IMR-90 (cell line): ENCODE results near the gene CHRNA3. TPM values are rescaled to one million over a fixed set of nuclear protein-coding genes. Genes with fewer than 3 reads are reported as not detected.

Source experiments
- ATAC-seq: fragments of 200-7000 bp; cut with Tn5 transposase; 2 replicates; pipeline ENCODE4 v1.9.1; 2020; ENCODE audit warnings: low read depth, mild to moderate bottlenecking, moderate library complexity
- BruUV-seq: library from RNA; stranded (reverse); fragments of 400-500 nt; replicated peaks from 2 replicates; lab custom pipeline; 2021; lab: Mats Ljungman, UMichigan
- CTCF ChIA-PET: fragments of 300-600 bp; formaldehyde crosslinking; extraction: SDS; loops from one replicate; lab custom pipeline; 2021; ENCODE audit warnings: antibody characterized with exemption; lab: Yijun Ruan, JAX
- POLR2A ChIA-PET: fragments of 300-600 bp; sonication (Branson Sonifier 250); formaldehyde crosslinking; loops from one replicate; lab custom pipeline; 2022; ENCODE audit warnings: antibody characterized with exemption; ENCODE audit not compliant: unreplicated experiment; lab: Charles Lee
- DNase-seq: peaks from one replicate; pipeline ENCODE4 v3.0.0; 2013
- H2AFZ ChIP-seq: replicated peaks from 2 replicates; pipeline ENCODE3; 2013; ENCODE audit warnings: low read length, mild to moderate bottlenecking; ENCODE audit not compliant: poor library complexity
- H2AK5ac ChIP-seq: 2 replicates; pipeline ENCODE4 v1.6.1; 2013; ENCODE audit warnings: low read depth, low read length, inconsistent platforms
- H2AK9ac ChIP-seq: replicated peaks from 2 replicates; pipeline ENCODE3; 2013; ENCODE audit warnings: mild to moderate bottlenecking, low read depth, low read length, moderate library complexity; ENCODE audit not compliant: poor library complexity
- H2BK120ac ChIP-seq: 2 replicates; pipeline ENCODE4 v1.6.1; 2013; ENCODE audit warnings: low read depth, low read length, inconsistent platforms
- H2BK15ac ChIP-seq: 3 replicates; pipeline ENCODE4 v1.6.1; 2013; ENCODE audit warnings: low read depth, low read length, inconsistent platforms
- H2BK20ac ChIP-seq: 2 replicates; pipeline ENCODE4 v1.6.1; 2013; ENCODE audit warnings: low read depth, mild to moderate bottlenecking, inconsistent platforms, low read length, moderate library complexity
- H2BK5ac ChIP-seq: 2 replicates; pipeline ENCODE4 v1.6.1; 2013; ENCODE audit warnings: mild to moderate bottlenecking, low read depth, low read length, inconsistent platforms; ENCODE audit not compliant: poor library complexity, severe bottlenecking
- H3K14ac ChIP-seq: replicated peaks from 2 replicates; pipeline ENCODE4 v1.6.1; 2013; ENCODE audit warnings: low read depth, low read length, inconsistent platforms
- H3K18ac ChIP-seq: 2 replicates; pipeline ENCODE4 v1.6.1; 2013; ENCODE audit warnings: low read depth, low read length, control low read depth
- H3K23ac ChIP-seq: 2 replicates; pipeline ENCODE4 v1.6.1; 2013; ENCODE audit warnings: low read depth, low read length, inconsistent platforms
- H3K27ac ChIP-seq: 2 replicates; pipeline ENCODE4 v1.5.1; 2013; ENCODE audit warnings: mild to moderate bottlenecking, control low read depth, low read length; ENCODE audit not compliant: insufficient read depth
- H3K27me3 ChIP-seq: 2 replicates; pipeline ENCODE4 v1.6.1; 2013; ENCODE audit warnings: low read length; ENCODE audit not compliant: control insufficient read depth, insufficient read depth
- H3K36me3 ChIP-seq: 2 replicates; pipeline ENCODE4 v1.6.1; 2013; ENCODE audit warnings: low read length, mixed read lengths; ENCODE audit not compliant: control insufficient read depth, insufficient read depth
- H3K4ac ChIP-seq: 2 replicates; pipeline ENCODE4 v1.6.1; 2013; ENCODE audit warnings: low read depth, low read length, inconsistent platforms
- H3K4me1 ChIP-seq: 2 replicates; pipeline ENCODE4 v1.6.1; 2013; ENCODE audit warnings: low read length, mixed read lengths; ENCODE audit not compliant: control insufficient read depth, insufficient read depth
- H3K4me2 ChIP-seq: 2 replicates; pipeline ENCODE4 v1.6.1; 2013; ENCODE audit warnings: low read depth, mild to moderate bottlenecking, control low read depth, low read length, moderate library complexity
- H3K4me3 ChIP-seq: 2 replicates; pipeline ENCODE4 v1.5.1; 2013; ENCODE audit warnings: low read depth, mild to moderate bottlenecking, control low read depth, low read length, moderate library complexity; ENCODE audit not compliant: insufficient read depth
- H3K56ac ChIP-seq: 2 replicates; pipeline ENCODE4 v1.6.1; 2013; ENCODE audit warnings: low read length, inconsistent platforms; ENCODE audit not compliant: insufficient read depth; ENCODE audit errors: extremely low read depth
- H3K79me1 ChIP-seq, 2 experiments: 2 replicates each; pipeline ENCODE4 v1.6.1; 2013; ENCODE audit warnings: low read length in 2 of 2, inconsistent platforms in 1 of 2, low read depth in 1 of 2
- H3K9ac ChIP-seq: 2 replicates; pipeline ENCODE4 v1.6.1; 2013; ENCODE audit warnings: low read depth, low read length, control low read depth
- H3K9me1 ChIP-seq: 2 replicates; pipeline ENCODE4 v1.6.1; 2013; ENCODE audit warnings: low read length, inconsistent platforms; ENCODE audit not compliant: insufficient read depth
- H3K9me3 ChIP-seq: 2 replicates; pipeline ENCODE4 v1.6.1; 2013; ENCODE audit warnings: low read length; ENCODE audit not compliant: control insufficient read depth, insufficient read depth
- H4K20me1 ChIP-seq: 2 replicates; pipeline ENCODE4 v1.6.1; 2013; ENCODE audit warnings: low read length, inconsistent platforms; ENCODE audit not compliant: insufficient read depth
- H4K5ac ChIP-seq: 2 replicates; pipeline ENCODE4 v1.6.1; 2013; ENCODE audit warnings: mild to moderate bottlenecking, low read depth, low read length, control low read depth
- H4K8ac ChIP-seq, 2 experiments: 2 replicates each; pipeline ENCODE4 v1.6.1; 2013; ENCODE audit warnings: low read depth in 2 of 2, low read length in 2 of 2, control low read depth in 1 of 2, inconsistent platforms in 1 of 2
- H4K91ac ChIP-seq: 2 replicates; pipeline ENCODE4 v1.6.1; 2013; ENCODE audit warnings: low read depth, low read length, inconsistent platforms; ENCODE audit not compliant: insufficient read depth
- CEBPB ChIP-seq: IDR thresholded peaks from 2 replicates; pipeline ENCODE4 v1.6.1; 2012; ENCODE audit warnings: low read depth, low read length, improper control_type of control experiment
- WGBS, 2 experiments: methylation state at CpG; one replicate each; pipeline versions ENCODE4 v1.1.5 to v1.1.7; 2013; ENCODE audit warnings: missing lambda C conversion rate in 2 of 2; ENCODE audit not compliant: insufficient read length in 1 of 2; ENCODE audit errors: extremely low coverage in 2 of 2; 5-methylcytosine and 5-hydroxymethylcytosine counted together
- dilution Hi-C: fragments of 300-500 bp; cut with HindIII; formaldehyde crosslinking; loops from one replicate; pipeline ENCODE4 v1.14.3; 2018; ENCODE audit warnings: low sequenced_read_pairs; ENCODE audit not compliant: unreplicated experiment
- in situ Hi-C: fragments of 300-500 bp; cut with MboI; formaldehyde crosslinking; loops from 3 replicates; pipeline ENCODE4 v1.14.3; 2019; ENCODE audit warnings: low sequenced_read_pairs, inconsistent platforms, mixed read lengths
- intact Hi-C: fragments of 100-400 bp; cut with micrococcal nuclease; formaldehyde crosslinking; loops from 2 replicates; pipeline ENCODE4 v1.10.0; 2022
- polyA plus RNA-seq, 3 experiments: library from polyadenylated mRNA; depleted of rRNA; stranded (reverse); fragments of >200 nt; gene quantifications; 2 replicates each; pipeline ENCODE4 v1.2.3, GENCODE V29; 2012; ENCODE audit warnings: low replicate concordance in 1 of 3
- total RNA-seq: library from RNA; depleted of rRNA; stranded (reverse); fragments of >200 nt; gene quantifications from 2 replicates; pipeline ENCODE4 v1.2.3, GENCODE V29; 2012
- TF ChIP-seq, protein P1 (sequence below): conservative IDR thresholded peaks from 2 replicates; pipeline ENCODE4 v1.5.1; 2012; ENCODE audit warnings: mild to moderate bottlenecking, low read depth, low read length, improper control_type of control experiment

The CHRNA3 gene
- total and polyA plus RNA-seq, 2 of the 4 experiments (the other 2 are of a cell fraction), result not detected

DNA sequence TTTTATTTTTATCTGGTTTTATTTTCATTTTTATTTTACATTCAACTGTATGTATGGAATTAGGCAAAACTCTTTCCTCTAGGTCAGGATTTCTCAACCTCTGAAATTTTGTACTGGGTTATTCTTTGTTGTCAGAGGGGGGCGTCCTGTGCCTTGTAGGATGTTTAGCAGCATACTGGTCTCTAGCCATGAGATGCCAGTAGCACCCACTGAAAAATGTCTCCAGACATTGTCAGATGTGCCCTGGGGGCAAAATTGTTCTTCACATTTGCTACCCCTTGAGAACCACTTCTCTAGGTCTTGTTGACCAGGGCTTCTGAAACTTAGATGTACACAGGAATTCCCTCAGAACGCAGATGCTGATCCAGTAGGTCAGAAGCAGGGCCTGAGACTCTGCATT, 50.1 kb downstream of the CHRNA3 start:
- DNase-seq, result no peak
- POLR2A ChIA-PET, result no interaction called here
- Histone ChIP-seq H3K36me3 (no peaks in the 10 kb centered on the region), H4K8ac (no peak overlapping the region), H3K56ac (no peak overlapping the region), H3K27ac (no peak overlapping the region), H3K4me1 (no peaks in the 10 kb centered on the region), H3K23ac (no peak overlapping the region), H2BK20ac (no peak overlapping the region), H2AFZ (no peak overlapping the region), H3K4ac (no peak overlapping the region), H3K4me3 (no peak overlapping the region), H2BK15ac (no peak overlapping the region), H3K9me1 (no peaks in the 10 kb centered on the region), H4K20me1 (no peaks in the 10 kb centered on the region), H3K79me1 (no peaks in the 10 kb centered on the region), H4K91ac (no peak overlapping the region), H3K27me3 (peaks cover 5% of the 10 kb centered on the region; the same call in 1 of the 2 replicates), H2BK120ac (no peak overlapping the region), H3K9me3 (no peaks in the 10 kb centered on the region), H3K14ac (no peak overlapping the region), H3K18ac (no peak overlapping the region), H3K9ac (no peak overlapping the region), H2AK5ac (no peak overlapping the region), H4K5ac (no peak overlapping the region), H3K4me2 (no peak overlapping the region), H2BK5ac (no peak overlapping the region), H2AK9ac (no peak overlapping the region)
- BruUV-seq, result no TSS peak
- no CpG with 5 or more reads among the region's 2 CpGs for WGBS, 2 experiments
- in situ Hi-C loops, result no loop called here
- dilution Hi-C loops, result no loop called here
- TF ChIP-seq CEBPB, result no peak
- TF ChIP-seq, protein P1, sequence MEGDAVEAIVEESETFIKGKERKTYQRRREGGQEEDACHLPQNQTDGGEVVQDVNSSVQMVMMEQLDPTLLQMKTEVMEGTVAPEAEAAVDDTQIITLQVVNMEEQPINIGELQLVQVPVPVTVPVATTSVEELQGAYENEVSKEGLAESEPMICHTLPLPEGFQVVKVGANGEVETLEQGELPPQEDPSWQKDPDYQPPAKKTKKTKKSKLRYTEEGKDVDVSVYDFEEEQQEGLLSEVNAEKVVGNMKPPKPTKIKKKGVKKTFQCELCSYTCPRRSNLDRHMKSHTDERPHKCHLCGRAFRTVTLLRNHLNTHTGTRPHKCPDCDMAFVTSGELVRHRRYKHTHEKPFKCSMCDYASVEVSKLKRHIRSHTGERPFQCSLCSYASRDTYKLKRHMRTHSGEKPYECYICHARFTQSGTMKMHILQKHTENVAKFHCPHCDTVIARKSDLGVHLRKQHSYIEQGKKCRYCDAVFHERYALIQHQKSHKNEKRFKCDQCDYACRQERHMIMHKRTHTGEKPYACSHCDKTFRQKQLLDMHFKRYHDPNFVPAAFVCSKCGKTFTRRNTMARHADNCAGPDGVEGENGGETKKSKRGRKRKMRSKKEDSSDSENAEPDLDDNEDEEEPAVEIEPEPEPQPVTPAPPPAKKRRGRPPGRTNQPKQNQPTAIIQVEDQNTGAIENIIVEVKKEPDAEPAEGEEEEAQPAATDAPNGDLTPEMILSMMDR, result no peak
- intact Hi-C loops, result no loop called here
- ATAC-seq, result no peak
- CTCF ChIA-PET, result no interaction called here
